ENCODE measurements around the gene TBC1D32.

Gene TBC1D32

GRCh38 chr6:121263742-121264141, 70.5 kb downstream of the TBC1D32 start:
- no peak for DNase-seq (ENCODE audit: low read depth in 1 of 2, low spot score in 1 of 2)
- Histone ChIP-seq H3K27ac (replicated peaks) (no peak overlapping the region), H3K27me3 (ENCODE audit: insufficient read depth, poor library complexity, severe bottlenecking) (no peaks in the 10 kb centered on the region), H3K4me3 (replicated peaks; ENCODE audit: insufficient read depth, low read length) (no peak overlapping the region)
- TF ChIP-seq REST (IDR thresholded peaks at IDR 0.05; ENCODE audit: insufficient replicate concordance, low read depth) (no peak), SPI1 (IDR thresholded peaks at IDR 0.05; ENCODE audit: borderline replicate concordance, low read depth) (no peak), POLR2AphosphoS5 (IDR thresholded peaks at IDR 0.05; ENCODE audit: low read depth) (no peak)

GRCh38 chr6:121260651-121261102, 73.6 kb downstream of the TBC1D32 start:
- DNase-seq (ENCODE audit: low read depth in 1 of 2, low spot score in 1 of 2), result no peak
- no peak overlapping the region for H3K27ac ChIP-seq (replicated peaks)
- TF ChIP-seq REST (IDR thresholded peaks at IDR 0.05; ENCODE audit: insufficient replicate concordance, low read depth) (no peak), SPI1 (IDR thresholded peaks at IDR 0.05; ENCODE audit: borderline replicate concordance, low read depth) (no peak), POLR2AphosphoS5 (IDR thresholded peaks at IDR 0.05; ENCODE audit: low read depth) (no peak), CTCF (IDR thresholded peaks at IDR 0.05; ENCODE audit: insufficient read depth, low read length) (no peak), GABPA (IDR thresholded peaks at IDR 0.05; ENCODE audit: low read depth) (no peak)
- no peaks in the 10 kb centered on the region for H3K27me3 ChIP-seq (ENCODE audit: insufficient read depth, poor library complexity, severe bottlenecking)
- no peak overlapping the region for H3K4me3 ChIP-seq (replicated peaks; ENCODE audit: insufficient read depth, low read length)

- DNase-seq (ENCODE audit: low read depth in 1 of 2, low spot score in 1 of 2), result no peak
- H3K27ac ChIP-seq (replicated peaks), result no peak overlapping the region
- no peak overlapping the region for H3K4me3 ChIP-seq (replicated peaks; ENCODE audit: insufficient read depth, low read length)
- H3K27me3 ChIP-seq (ENCODE audit: insufficient read depth, poor library complexity, severe bottlenecking), result no peaks in the 10 kb centered on the region
- TF ChIP-seq POLR2AphosphoS5 (IDR thresholded peaks at IDR 0.05; ENCODE audit: low read depth), result no peak
- TF ChIP-seq CTCF (IDR thresholded peaks at IDR 0.05; ENCODE audit: insufficient read depth, low read length), result no peak
- TF ChIP-seq SPI1 (IDR thresholded peaks at IDR 0.05; ENCODE audit: borderline replicate concordance, low read depth), result no peak
- no peak for TF ChIP-seq REST (IDR thresholded peaks at IDR 0.05; ENCODE audit: insufficient replicate concordance, low read depth)
- no peak for TF ChIP-seq GABPA (IDR thresholded peaks at IDR 0.05; ENCODE audit: low read depth)
Observed at GRCh38 chr6:121247386-121247785, 86.9 kb downstream of the TBC1D32 start.
